Karpas-422 (cell line): ENCODE data around the gene LMO2. TPM values are rescaled to one million over a fixed set of nuclear protein-coding genes. Genes with fewer than 3 reads are reported as not detected.
A peak's percentile ranks its signal among the peaks of the same experiment; 100 is the strongest.
"Not testable (repeated sequence)": the region's sequence is repeated elsewhere in the genome, so short reads cannot be mapped to it uniquely, and the experiment has no call there.

Experiments used
- DNase-seq: peaks from one replicate; pipeline ENCODE4 v3.0.0-alpha.2; 2015
- H2AFZ ChIP-seq: fragments of 200-600 bp; sonication (generic); 2 replicates; pipeline ENCODE4 v1.6.1; 2014; ENCODE audit warnings: antibody characterized with exemption, low read length, mixed read lengths
- H3K27ac ChIP-seq: fragments of 200-600 bp; sonication (generic); 2 replicates; pipeline ENCODE4 v1.5.1; 2014; ENCODE audit warnings: mild to moderate bottlenecking, low read length, moderate library complexity
- H3K27me3 ChIP-seq: fragments of 200-600 bp; sonication (generic); 2 replicates; pipeline ENCODE4 v1.6.1; 2014; ENCODE audit warnings: low read length, mixed read lengths
- H3K36me3 ChIP-seq: fragments of 200-600 bp; sonication (generic); 2 replicates; pipeline ENCODE4 v1.6.1; 2014; ENCODE audit warnings: low read length, mixed read lengths; ENCODE audit not compliant: insufficient read depth
- H3K4me1 ChIP-seq: fragments of 200-600 bp; sonication (generic); 2 replicates; pipeline ENCODE4 v1.6.1; 2014; ENCODE audit warnings: mild to moderate bottlenecking, low read length, mixed read lengths
- H3K4me2 ChIP-seq: fragments of 200-600 bp; sonication (generic); 2 replicates; pipeline ENCODE4 v1.6.1; 2014; ENCODE audit warnings: low read length, low read depth, mild to moderate bottlenecking; ENCODE audit not compliant: poor library complexity, severe bottlenecking
- H3K4me3 ChIP-seq: fragments of 200-600 bp; sonication (generic); 2 replicates; pipeline ENCODE4 v1.5.1; 2014; ENCODE audit warnings: mild to moderate bottlenecking, antibody characterized with exemption, low read length, mixed read lengths
- H3K79me2 ChIP-seq: fragments of 200-600 bp; sonication (generic); 2 replicates; pipeline ENCODE4 v1.6.1; 2014; ENCODE audit warnings: mild to moderate bottlenecking, low read length, mixed read lengths
- H3K9ac ChIP-seq: fragments of 200-600 bp; sonication (generic); 2 replicates; pipeline ENCODE4 v1.6.0; 2014; ENCODE audit warnings: low read length
- H3K9me2 ChIP-seq: fragments of 200-600 bp; sonication (generic), shearing (Covaris generic); replicated peaks from 2 replicates; pipeline ENCODE4 v1.6.0; 2014; ENCODE audit warnings: mild to moderate bottlenecking, low read length, moderate library complexity; ENCODE audit not compliant: insufficient read depth
- H3K9me3 ChIP-seq: fragments of 300-700, 200-600 bp; sonication (generic); 2 replicates; pipeline ENCODE4 v1.6.1; 2014; ENCODE audit warnings: low read length, mixed read lengths
- H4K20me1 ChIP-seq: fragments of 200-600 bp; sonication (generic); 2 replicates; pipeline ENCODE4 v1.6.1; 2014; ENCODE audit warnings: mild to moderate bottlenecking, antibody characterized with exemption, low read length, low read depth; ENCODE audit not compliant: insufficient read depth
- total RNA-seq: library from RNA; depleted of rRNA; stranded (reverse); fragments of >200 nt; shearing (Covaris generic); gene quantifications from 2 replicates; pipeline ENCODE4 v1.2.3, GENCODE V29; 2014; ENCODE audit warnings: low replicate concordance

Gene LMO2
- total RNA-seq, 1 experiment from 2014 or later = 0.34 TPM

- H2AFZ ChIP-seq = no peak overlapping the region
These were observed 29.1 kb upstream of the LMO2 start for GRCh38 chr11:33920838-33921613.

GRCh38 chr11:33919645-33920044 lies 27.8 kb upstream of the LMO2 start:
- Histone ChIP-seq H4K20me1 (peaks cover 14% of the 10 kb centered on the region; the same call in 1 of the 2 replicates), H3K4me2 (no peak overlapping the region), H3K79me2 (no peaks in the 10 kb centered on the region), H3K4me1 (peaks cover 25% of the 10 kb centered on the region), H3K9ac (no peak overlapping the region), H3K27ac (no peak overlapping the region), H3K27me3 (no peaks in the 10 kb centered on the region), H3K9me3 (no peaks in the 10 kb centered on the region), H3K9me2 (no peaks in the 10 kb centered on the region), H3K36me3 (no peaks in the 10 kb centered on the region), H3K4me3 (no peak overlapping the region), H2AFZ (no peak overlapping the region)
- DNase-seq = no peak

More at GRCh38 chr11:33920838-33921613, 29.1 kb upstream of the LMO2 start:
- H3K27ac ChIP-seq = no peak overlapping the region
- H3K27me3 ChIP-seq = no peaks in the 10 kb centered on the region
- H4K20me1 ChIP-seq = peaks cover 14% of the 10 kb centered on the region; the same call in 1 of the 2 replicates
- peak; percentile 88 for DNase-seq
- H3K9me2 ChIP-seq = no peaks in the 10 kb centered on the region
- peak overlapping the region; percentile 27; the same call in 1 of the 2 replicates for H3K4me3 ChIP-seq
- H3K9ac ChIP-seq = no peak overlapping the region
- H3K4me1 ChIP-seq = peaks cover 25% of the 10 kb centered on the region
- H3K9me3 ChIP-seq = no peaks in the 10 kb centered on the region
- H3K4me2 ChIP-seq = peak overlapping the region; percentile 56
- no peaks in the 10 kb centered on the region for H3K36me3 ChIP-seq
- no peaks in the 10 kb centered on the region for H3K79me2 ChIP-seq

GRCh38 chr11:33917402-33917801 lies 25.5 kb upstream of the LMO2 start:
- not testable (repeated sequence) for H3K27ac ChIP-seq, H4K20me1 ChIP-seq, H3K79me2 ChIP-seq, H3K27me3 ChIP-seq, H3K9me3 ChIP-seq, H3K9ac ChIP-seq, H3K36me3 ChIP-seq, H2AFZ ChIP-seq, H3K4me2 ChIP-seq, H3K4me3 ChIP-seq, DNase-seq, H3K9me2 ChIP-seq
- H3K4me1 ChIP-seq = peaks cover 30% of the 10 kb centered on the region

- H2AFZ ChIP-seq = no peak overlapping the region
- peaks cover 30% of the 10 kb centered on the region for H3K4me1 ChIP-seq
- no peaks in the 10 kb centered on the region for H3K79me2 ChIP-seq
- H3K27me3 ChIP-seq = peaks cover 3% of the 10 kb centered on the region; the same call in 1 of the 2 replicates
- no peak overlapping the region for H3K9ac ChIP-seq
- no peaks in the 10 kb centered on the region for H3K36me3 ChIP-seq
- no peaks in the 10 kb centered on the region for H3K9me2 ChIP-seq
- no peak for DNase-seq
- no peaks in the 10 kb centered on the region for H3K9me3 ChIP-seq
- 0 out of 2 replicates have a peak, but pooled peaks cover 8% of the 10 kb centered on the region for H4K20me1 ChIP-seq
- H3K4me2 ChIP-seq = no peak overlapping the region
- no peak overlapping the region for H3K27ac ChIP-seq
- no peak overlapping the region for H3K4me3 ChIP-seq
These were observed 24.9 kb upstream of the LMO2 start for GRCh38 chr11:33916736-33917135.

GRCh38 chr11:33915526-33915925 lies 23.6 kb upstream of the LMO2 start:
- Histone ChIP-seq H3K4me2 (no peak overlapping the region), H3K79me2 (no peaks in the 10 kb centered on the region), H3K9me3 (no peaks in the 10 kb centered on the region)

GRCh38 chr11:33913991-33914390 lies 22.1 kb upstream of the LMO2 start:
- Histone ChIP-seq H3K79me2 (no peaks in the 10 kb centered on the region), H3K27ac (no peak overlapping the region)
- no peak for DNase-seq

More at GRCh38 chr11:33915526-33915925, 23.6 kb upstream of the LMO2 start:
- H2AFZ ChIP-seq = no peak overlapping the region
- peaks cover 21% of the 10 kb centered on the region for H3K4me1 ChIP-seq
- no peak for DNase-seq
- 0 out of 2 replicates have a peak, but pooled peaks cover 5% of the 10 kb centered on the region for H4K20me1 ChIP-seq
- no peak overlapping the region for H3K4me3 ChIP-seq
- H3K36me3 ChIP-seq = no peaks in the 10 kb centered on the region
- H3K27ac ChIP-seq = no peak overlapping the region
- H3K9me2 ChIP-seq = no peaks in the 10 kb centered on the region
- peaks cover 3% of the 10 kb centered on the region; the same call in 1 of the 2 replicates for H3K27me3 ChIP-seq
- no peak overlapping the region for H3K9ac ChIP-seq

GRCh38 chr11:33912405-33913361 lies 20.8 kb upstream of the LMO2 start:
- DNase-seq = peak; percentile 62
- Histone ChIP-seq H3K79me2 (no peaks in the 10 kb centered on the region), H3K9me2 (no peaks in the 10 kb centered on the region), H3K36me3 (no peaks in the 10 kb centered on the region), H3K4me2 (peak overlapping the region; percentile 36), H3K4me1 (peaks cover 20% of the 10 kb centered on the region), H3K9ac (no peak overlapping the region), H3K27me3 (peaks cover 3% of the 10 kb centered on the region; the same call in 1 of the 2 replicates), H3K4me3 (no peak overlapping the region), H3K9me3 (no peaks in the 10 kb centered on the region), H3K27ac (no peak overlapping the region), H2AFZ (no peak overlapping the region), H4K20me1 (no peaks in the 10 kb centered on the region; the same call in 1 of the 2 replicates)

More at GRCh38 chr11:33913991-33914390, 22.1 kb upstream of the LMO2 start:
- peaks cover 20% of the 10 kb centered on the region for H3K4me1 ChIP-seq
- peaks cover 3% of the 10 kb centered on the region; the same call in 1 of the 2 replicates for H3K27me3 ChIP-seq
- H3K36me3 ChIP-seq = no peaks in the 10 kb centered on the region
- no peaks in the 10 kb centered on the region; the same call in 1 of the 2 replicates for H4K20me1 ChIP-seq
- no peak overlapping the region for H3K4me3 ChIP-seq
- no peaks in the 10 kb centered on the region for H3K9me3 ChIP-seq
- no peaks in the 10 kb centered on the region for H3K9me2 ChIP-seq
- H3K4me2 ChIP-seq = no peak overlapping the region
- no peak overlapping the region for H2AFZ ChIP-seq
- no peak overlapping the region for H3K9ac ChIP-seq

- no peak overlapping the region for H3K4me2 ChIP-seq
- no peak overlapping the region for H2AFZ ChIP-seq
- no peak overlapping the region for H3K4me3 ChIP-seq
- H3K27ac ChIP-seq = no peak overlapping the region
- H3K9ac ChIP-seq = no peak overlapping the region
- no peaks in the 10 kb centered on the region; the same call in 1 of the 2 replicates for H4K20me1 ChIP-seq
- H3K4me1 ChIP-seq = peaks cover 20% of the 10 kb centered on the region
- H3K36me3 ChIP-seq = no peaks in the 10 kb centered on the region
- no peak for DNase-seq
- H3K9me3 ChIP-seq = no peaks in the 10 kb centered on the region
- H3K79me2 ChIP-seq = no peaks in the 10 kb centered on the region
- peaks cover 3% of the 10 kb centered on the region; the same call in 1 of the 2 replicates for H3K27me3 ChIP-seq
- no peaks in the 10 kb centered on the region for H3K9me2 ChIP-seq
These were observed 19.1 kb upstream of the LMO2 start for GRCh38 chr11:33910958-33911339.
